Measurements from ENCODE around the gene FBXO47. TPM values are rescaled to one million over a fixed set of nuclear protein-coding genes. Genes with fewer than 3 reads are reported as not detected.
"Not testable (repeated sequence)": the region's sequence is repeated elsewhere in the genome, so short reads cannot be mapped to it uniquely, and the experiment has no call there.

FBXO47 gene
- total RNA-seq, 1 donor from 2014 or later, result 0.08 TPM

- no peak for DNase-seq (ENCODE audit: low spot score)
- ATAC-seq, result peak; percentile 51
These were observed 44.5 kb downstream of the FBXO47 start for GRCh38 chr17:38922538-38923297.

GRCh38 chr17:38921756-38922411 is 45.3 kb downstream of the FBXO47 start:
- ATAC-seq (no peak), DNase-seq (ENCODE audit: low spot score) (no peak)

GRCh38 chr17:38920374-38921291 is 46.6 kb downstream of the FBXO47 start:
- ATAC-seq, result no peak
- no peak for DNase-seq (ENCODE audit: low spot score)

- DNase-seq (ENCODE audit: low spot score), result no peak
- ATAC-seq, result no peak
These were observed 47.7 kb downstream of the FBXO47 start for GRCh38 chr17:38919316-38920078.

GRCh38 chr17:38918916-38919315 is 48.3 kb downstream of the FBXO47 start:
- no peak for ATAC-seq
- no peak for DNase-seq (ENCODE audit: low spot score)

- ATAC-seq (peak; percentile 56), DNase-seq (ENCODE audit: low spot score) (no peak)
These were observed 48.9 kb downstream of the FBXO47 start for GRCh38 chr17:38918129-38918913.

GRCh38 chr17:38917259-38917658 is 49.9 kb downstream of the FBXO47 start:
- no peak for DNase-seq (ENCODE audit: low spot score)
- ATAC-seq, result no peak

GRCh38 chr17:38916771-38917170 is 50.4 kb downstream of the FBXO47 start:
- DNase-seq (ENCODE audit: low spot score), result no peak
- ATAC-seq, result no peak

GRCh38 chr17:38915639-38915995 is 51.6 kb downstream of the FBXO47 start:
- DNase-seq (ENCODE audit: low spot score) (no peak), ATAC-seq (no peak)

- ATAC-seq, result peak; percentile 30
- DNase-seq (ENCODE audit: low spot score), result peak; percentile 42
These were observed 52.2 kb downstream of the FBXO47 start for GRCh38 chr17:38914741-38915638.

GRCh38 chr17:38912221-38912813 is 54.9 kb downstream of the FBXO47 start:
- ATAC-seq, result peak; percentile 94

GRCh38 chr17:38911731-38912081 is 55.5 kb downstream of the FBXO47 start:
- ATAC-seq; DNase-seq (ENCODE audit: low spot score): not testable (repeated sequence)

More at GRCh38 chr17:38912221-38912813, 54.9 kb downstream of the FBXO47 start:
- peak; percentile 89 for DNase-seq (ENCODE audit: low spot score)

GRCh38 chr17:38911081-38911730 is 56.0 kb downstream of the FBXO47 start:
- ATAC-seq (no peak), DNase-seq (ENCODE audit: low spot score) (peak; percentile 45)

- ATAC-seq (no peak), DNase-seq (ENCODE audit: low spot score) (peak; percentile 22)
These were observed 56.9 kb downstream of the FBXO47 start for GRCh38 chr17:38910325-38910724.

- no peak for DNase-seq (ENCODE audit: low spot score)
- ATAC-seq, result no peak
These were observed 58.5 kb downstream of the FBXO47 start for GRCh38 chr17:38908676-38909181.

GRCh38 chr17:38907930-38908675 is 59.1 kb downstream of the FBXO47 start:
- ATAC-seq (no peak), DNase-seq (ENCODE audit: low spot score) (no peak)

All from left lobe of liver (tissue), 2 donors.